NCI-H2107 treated with DMSO at 0.1 percent for 48 hours (cell line): ENCODE data around the gene ALG8.
A peak's percentile ranks its signal among the peaks of the same experiment; 100 is the strongest.
"Not testable (repeated sequence)": the region's sequence is repeated elsewhere in the genome, so short reads cannot be mapped to it uniquely, and the experiment has no call there.

Experiments used
- DNase-seq: peaks from one replicate; lab custom pipeline; 2025; ENCODE audit not compliant: unreplicated experiment; lab: John Stamatoyannopoulos, UW

ALG8 gene

GRCh38 chr11:78139422-78140391 lies at the start of gene ALG8:
Gene ALG8 (minus strand): TSS chr11:78139626. CDS start chr11:78139588, 38 bp downstream.
- DNase-seq, result peak; percentile 78

GRCh38 chr11:78188286-78189173 lies 49.1 kb upstream of the ALG8 start, which contains the start of the genes KCTD21 and USP35:
Gene KCTD21 (minus strand): TSS chr11:78188626. CDS start chr11:78174554, 14,072 bp downstream.
Gene USP35 (plus strand): TSS chr11:78188919. CDS start chr11:78196246, 7,327 bp downstream.
- DNase-seq, result peak; percentile 77

DNA sequence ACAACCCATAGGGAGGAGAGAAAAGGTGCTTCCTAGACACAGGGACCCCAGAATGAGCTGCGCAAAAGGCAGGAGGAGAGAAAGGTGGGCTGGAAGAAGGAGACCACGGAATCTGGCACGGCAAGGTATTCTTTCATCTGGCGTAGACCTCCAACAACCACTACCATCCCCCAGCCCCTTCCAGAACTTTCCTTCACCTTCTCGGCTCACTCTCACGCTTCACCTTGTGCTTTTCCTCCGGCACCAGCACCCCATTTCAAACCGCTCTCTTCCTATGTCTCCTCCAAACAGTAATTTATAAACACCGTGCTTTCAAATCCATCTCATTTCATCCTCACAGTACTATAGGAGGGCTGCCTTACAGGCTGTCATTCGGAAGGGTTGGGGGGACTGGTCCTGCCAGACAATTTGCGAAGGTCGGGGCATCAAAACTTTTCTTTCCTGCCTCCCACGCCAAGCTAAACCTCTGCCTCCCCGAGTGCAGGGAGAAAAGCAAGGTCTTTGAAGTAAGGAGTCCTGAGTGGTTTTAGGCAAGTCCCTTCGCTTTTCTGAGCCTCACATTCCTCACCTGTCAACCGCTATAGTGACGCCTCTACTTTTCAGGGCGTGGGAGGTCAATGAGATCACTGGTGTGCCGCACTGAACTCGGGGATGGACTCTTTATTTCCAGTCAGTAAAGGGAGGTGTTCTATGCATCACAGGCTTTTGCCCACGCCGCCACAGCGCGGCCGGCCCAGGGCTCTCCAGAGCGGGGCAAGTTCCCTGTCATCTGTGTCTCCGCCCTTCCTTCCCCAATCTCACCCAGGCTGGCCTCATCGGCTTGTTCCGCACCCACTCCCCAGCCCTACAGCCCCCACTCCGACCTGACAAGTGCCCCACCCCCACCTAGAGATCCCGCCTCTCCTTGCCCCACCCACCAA lies 48.2 kb upstream of the ALG8 start:
- peak; percentile 42 for DNase-seq

DNA sequence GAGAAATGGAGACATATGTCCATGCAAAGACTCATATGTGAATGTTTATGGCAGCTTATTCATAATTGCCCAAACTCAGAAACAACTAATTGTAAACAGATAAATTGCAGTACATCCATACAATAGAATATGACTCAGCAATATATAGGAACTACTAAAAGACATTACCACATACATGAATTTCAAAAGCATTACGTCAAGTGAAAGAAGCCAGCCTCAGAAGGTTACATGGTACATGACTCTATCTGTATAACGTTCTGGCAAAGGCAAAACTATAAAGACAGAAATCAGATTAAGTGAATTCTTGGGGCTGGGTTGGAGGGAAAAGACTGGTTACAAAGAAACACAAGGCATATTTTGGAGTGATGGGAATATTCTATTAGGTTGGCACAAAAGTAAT lies 41.8 kb upstream of the ALG8 start:
- no peak for DNase-seq

DNA sequence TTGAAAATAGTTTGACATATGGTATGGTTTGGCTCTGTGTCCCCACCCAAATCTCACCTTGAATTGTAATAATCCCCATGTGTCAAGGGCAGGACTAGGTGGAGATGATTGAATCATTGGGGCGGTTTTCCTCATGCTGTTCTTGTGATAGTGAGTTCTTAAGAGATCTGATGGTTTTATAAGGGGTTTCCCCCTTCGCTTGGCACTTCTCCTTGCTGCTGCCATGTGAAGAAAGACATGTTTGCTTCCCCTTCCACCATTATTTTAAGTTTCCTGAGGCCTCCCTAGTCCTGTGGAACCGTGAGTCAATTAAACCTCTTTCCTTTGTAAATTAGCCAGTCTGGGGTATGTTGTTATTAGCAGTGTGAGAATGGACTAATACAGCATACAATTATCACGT lies 41.3 kb upstream of the ALG8 start:
- DNase-seq, result no peak

GRCh38 chr11:78179459-78180071 lies 40.1 kb upstream of the ALG8 start:
- no peak for DNase-seq

DNA sequence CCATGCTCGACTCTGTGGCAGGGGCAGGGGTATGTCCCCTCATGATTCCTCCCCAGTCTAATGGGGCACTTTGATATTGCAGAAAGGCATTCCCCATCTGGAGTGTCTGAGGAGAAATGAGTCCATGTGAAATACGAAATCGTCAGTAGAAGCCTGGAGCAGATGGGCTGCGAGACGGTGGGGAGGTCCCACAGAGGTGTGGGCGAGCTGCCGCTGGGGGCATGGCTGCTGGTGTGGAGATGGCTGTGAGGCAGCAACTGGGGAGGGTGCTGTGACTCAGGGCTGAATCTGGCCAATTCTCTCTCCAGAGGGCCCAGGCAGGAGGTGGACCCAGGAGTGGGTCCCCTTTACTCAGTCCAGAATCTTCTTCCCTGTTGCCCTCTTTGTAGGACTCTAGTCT lies 37.8 kb upstream of the ALG8 start:
- no peak for DNase-seq

DNA sequence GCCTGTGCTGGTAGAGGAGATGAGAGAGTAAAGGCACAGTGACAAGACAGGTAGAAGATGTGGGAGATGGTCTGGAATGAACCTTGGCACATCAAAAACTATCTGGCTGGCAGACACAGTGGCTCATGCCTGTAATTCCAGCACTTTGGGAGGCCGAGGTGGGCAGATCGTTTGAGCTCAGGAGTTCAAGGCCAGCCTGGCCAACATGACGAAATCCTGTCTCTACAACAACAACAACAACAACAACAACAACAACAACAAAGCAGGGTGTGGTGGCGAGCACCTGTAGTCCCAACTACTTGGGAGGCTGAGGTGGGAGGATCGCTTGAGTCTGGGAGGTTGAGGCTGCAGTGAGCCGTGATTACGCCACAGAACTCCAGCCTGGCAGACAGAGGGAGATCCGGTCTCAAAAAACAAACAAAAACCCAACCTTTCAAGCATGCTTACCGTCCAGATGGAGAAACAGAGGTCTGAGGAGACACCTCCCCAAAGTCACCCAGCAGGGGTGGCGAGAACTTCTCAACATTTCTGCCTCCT lies 37.2 kb upstream of the ALG8 start:
- DNase-seq, result no peak

- DNase-seq, result not testable (repeated sequence)
Observed at GRCh38 chr11:78175862-78176261, 36.4 kb upstream of the ALG8 start.

GRCh38 chr11:78171951-78172350 lies 32.5 kb upstream of the ALG8 start:
- no peak for DNase-seq

DNA sequence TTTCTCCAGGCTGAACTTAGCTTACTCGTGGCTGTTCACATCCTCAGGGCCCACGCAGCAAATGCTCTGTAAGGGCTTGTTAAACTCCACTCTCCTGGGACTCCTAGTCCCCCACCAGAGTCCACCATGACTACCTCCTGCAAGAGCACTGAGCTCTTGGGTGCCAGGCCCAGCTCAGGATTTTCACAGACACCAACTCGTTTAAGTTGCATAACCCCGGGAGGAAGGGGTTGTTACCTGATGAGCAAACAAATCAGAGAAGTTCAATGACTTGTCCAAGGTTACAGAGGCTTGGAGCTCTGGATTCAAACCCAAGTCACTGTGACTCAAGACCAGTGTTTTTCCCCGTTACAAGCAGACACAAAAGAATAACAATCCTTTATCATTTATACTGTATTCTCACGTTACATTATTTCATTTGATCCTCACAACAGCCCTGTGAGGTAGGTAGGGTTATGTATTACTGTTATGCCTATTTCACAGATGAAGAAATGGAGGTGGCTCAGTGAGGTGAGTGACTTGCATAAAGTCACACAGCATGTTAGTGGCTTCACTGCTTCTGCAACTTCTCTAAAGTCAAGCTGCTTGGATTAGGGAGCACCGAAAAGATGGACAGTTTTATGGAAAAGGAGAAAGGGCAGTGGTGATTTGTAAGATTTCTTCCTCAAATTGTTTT lies 31.6 kb upstream of the ALG8 start:
- no peak for DNase-seq

GRCh38 chr11:78170413-78170812 lies 31.0 kb upstream of the ALG8 start:
- no peak for DNase-seq

DNA sequence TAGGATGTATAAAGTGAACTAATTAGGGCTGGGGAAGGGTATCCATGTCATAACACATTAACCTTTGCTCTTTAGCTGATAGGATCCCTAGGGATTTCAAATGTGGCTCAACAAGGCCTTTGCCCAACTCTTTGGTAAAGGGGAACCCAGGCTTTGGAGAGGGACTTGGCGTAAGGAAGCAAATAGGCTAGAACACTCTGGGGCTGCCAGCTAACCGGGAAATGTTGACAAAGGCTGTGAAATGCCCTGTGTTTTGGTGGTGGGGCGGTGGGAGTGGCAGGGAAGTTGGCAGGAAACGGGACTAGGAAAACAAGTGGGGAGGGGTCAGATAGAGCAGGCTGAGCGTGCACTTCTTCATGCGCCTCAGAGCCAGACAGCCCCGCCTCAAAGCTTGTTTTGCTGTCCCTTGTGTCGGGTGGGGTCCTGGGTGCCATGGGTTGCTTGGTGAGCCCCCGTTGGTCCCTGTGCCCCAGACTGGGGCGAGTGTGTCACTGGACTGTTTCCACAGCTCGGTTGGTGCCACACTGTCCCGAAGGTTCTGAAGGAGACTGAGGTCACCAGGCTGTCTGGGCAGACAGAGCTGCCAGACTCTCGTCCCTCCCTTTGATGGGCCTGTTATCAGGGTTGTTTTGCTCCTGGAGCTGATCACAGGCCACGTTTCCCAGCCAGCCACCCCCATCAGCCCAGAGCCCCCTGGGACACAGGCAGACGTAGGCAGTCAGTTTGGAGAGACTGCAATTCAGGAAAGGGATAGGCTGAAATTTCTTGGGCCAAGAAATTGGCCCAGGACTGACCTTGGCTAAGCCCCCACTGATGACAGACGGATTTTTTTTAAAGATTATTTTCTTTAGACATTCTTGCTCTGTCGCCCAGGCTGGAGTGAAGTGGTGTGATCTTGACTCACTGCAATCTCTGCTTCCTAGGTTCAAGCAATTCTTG lies 29.4 kb upstream of the ALG8 start:
- DNase-seq, result no peak

DNA sequence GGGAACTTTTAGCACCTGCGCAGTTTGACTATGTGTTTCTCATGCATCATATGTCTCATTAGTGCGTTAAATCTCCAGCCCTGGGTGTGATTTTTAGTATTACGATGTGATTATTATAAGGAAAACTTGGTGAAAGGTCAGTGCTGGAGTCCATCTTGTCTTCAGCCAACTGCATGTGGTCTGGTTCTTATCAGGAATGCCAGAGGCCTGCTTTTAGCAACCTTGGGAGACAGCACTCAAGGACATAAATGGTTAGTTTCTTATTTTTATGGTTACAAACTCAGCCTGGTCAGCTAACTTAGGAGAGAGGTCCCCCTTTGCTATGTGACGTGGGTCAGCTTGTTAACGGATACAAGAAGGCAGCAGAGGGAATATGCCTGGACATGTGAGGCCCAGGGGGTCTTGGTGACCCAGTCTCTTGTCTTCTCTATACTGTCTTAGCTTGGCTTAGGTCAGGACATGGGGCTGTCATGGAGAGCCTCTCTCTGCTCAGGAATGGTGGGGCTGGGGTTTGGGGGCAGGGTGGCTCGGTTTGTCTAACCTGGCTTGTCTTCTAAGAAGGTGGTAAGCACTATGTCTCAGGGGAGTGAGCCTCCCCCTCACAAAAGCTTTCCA lies 27.5 kb upstream of the ALG8 start:
- no peak for DNase-seq

DNA sequence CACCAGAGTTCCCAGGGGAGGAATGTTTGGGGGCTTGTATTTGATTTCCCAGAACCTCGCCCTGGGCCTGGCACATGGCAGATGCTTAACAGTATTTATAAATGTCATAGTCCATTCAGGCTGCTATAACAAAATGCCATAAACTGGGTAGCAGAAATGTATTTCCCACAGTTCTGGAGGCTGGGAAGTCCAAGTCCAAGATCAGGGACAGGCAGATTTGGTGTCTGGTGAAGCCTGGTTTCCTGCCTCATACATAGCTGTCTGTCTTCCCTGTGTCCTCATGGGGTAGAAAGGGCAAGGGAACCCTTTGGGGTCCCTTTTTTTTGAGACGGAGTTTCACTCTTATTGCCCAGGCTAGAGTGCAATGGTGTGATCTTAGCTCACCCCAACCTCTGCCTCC lies 25.0 kb upstream of the ALG8 start:
- no peak for DNase-seq

GRCh38 chr11:78163828-78164227 lies 24.4 kb upstream of the ALG8 start:
- no peak for DNase-seq

DNA sequence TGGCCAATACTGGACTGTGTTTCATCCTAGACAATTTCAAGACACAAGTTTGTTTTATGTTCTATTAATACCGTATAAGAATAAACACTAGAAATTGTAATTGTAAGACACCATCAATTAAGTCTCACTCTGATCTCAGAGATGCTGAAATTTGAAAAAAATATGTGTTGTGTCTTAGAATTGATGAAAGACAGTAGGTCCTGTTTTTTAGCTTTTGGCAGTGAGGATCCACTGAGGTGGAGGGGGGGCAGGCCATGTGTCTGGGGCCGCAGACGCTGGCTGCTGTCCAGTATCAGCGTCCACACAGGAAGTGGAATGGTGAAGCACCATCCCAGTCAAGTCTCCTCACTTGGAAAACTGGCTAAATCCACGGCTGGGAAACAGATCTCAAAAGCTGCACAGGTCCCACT lies 22.5 kb upstream of the ALG8 start:
- DNase-seq, result no peak

DNA sequence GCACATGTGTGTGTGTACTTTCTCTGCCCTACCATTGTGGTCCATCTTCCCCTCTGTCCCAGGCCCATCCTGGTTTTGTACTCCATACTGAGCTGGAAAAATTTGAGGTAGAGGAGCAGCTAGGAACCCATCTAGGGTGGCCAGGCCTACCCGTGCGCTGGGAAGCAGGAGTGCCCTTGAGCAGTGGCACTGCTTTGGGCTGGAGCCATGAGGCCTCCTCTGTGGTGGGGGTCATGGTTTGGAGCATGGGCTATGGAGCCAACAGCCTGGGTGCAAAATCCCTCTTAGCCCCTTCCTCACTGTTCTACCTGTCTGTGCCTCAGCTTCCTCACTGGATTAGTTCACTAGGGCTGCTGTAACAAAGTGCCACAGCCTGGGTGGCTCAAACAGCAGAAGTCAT lies 21.9 kb upstream of the ALG8 start:
- DNase-seq, result no peak
